GM18498 (cell line): ENCODE data around the gene TMED4.

Experiments
- ATAC-seq: cut with Tn5 transposase; IDR thresholded peaks from one replicate; pipeline ENCODE4 v1.9.1; 2021; ENCODE audit warnings: mild to moderate bottlenecking, moderate library complexity; ENCODE audit not compliant: unreplicated experiment

TMED4 gene

DNA sequence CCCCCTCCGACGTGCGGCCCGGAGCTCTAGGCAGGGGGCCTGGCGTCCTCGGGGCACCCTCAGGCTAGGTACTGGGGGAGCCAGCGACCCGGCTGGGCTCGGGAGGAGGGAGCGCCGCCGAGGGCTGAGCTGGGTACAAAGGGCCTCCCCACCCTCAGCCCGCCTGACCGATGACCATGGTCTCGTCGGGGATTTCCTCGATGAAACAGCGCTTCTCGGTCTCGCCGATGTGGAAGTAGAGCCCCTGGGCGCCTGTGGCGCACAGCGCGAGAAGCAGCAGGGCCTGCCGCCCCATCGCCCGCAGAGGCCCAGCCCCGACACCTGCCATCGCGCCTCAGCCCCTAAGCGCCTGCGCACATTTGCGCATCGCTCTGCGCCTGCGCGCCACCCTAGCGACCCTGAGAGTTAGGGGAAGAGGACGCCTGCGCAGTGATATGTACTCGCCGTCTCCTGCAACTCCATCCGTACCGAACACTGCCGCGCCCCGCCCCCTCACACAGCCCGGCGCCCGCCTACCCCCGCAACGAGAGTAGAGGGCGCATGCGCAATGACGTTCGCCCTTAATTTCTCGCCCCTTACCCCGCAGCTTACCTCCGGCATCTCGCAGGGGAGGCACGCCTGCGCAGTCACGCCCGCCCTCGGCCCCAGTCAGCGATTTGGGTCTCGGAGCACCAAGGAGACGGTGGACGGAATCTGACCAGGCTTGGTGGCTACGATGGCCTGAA lies at the start of gene TMED4:
TSS of gene TMED4 (minus strand) at position 353 of the 725 bp plus-strand sequence. CDS start at position 328, 25 bp downstream.
- peak; percentile 90 for ATAC-seq

DNA sequence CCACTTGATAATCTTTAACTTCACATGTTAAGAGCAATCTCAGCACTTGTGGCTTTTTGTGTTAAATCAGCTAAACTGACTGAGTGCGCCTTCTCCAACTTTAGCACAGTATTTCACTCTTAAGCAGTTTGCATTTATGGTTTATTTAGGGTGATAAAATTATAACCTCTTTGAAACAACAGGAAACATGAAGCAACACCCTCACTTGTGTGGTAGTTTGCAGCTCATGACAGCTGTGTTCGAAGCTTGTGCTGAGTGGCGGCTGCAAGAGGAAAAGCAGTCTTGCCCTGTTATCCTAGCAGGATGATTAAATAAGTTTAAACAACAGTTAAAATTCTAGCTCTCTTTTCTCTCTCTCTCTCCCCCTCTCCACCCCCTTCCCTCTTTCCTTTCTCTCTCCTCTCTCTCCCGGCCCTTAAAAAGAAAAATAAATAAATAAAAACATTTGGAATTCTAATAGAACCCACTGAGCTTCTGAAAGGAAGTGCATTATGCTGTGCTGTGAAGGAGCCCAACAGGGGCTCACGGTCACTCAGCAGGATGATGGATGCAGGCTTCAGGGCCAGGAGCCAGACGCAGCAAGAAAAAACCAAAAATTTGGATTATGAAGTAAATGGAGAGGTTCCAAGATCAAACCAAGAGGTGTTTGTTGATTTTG lies 49.6 kb upstream of the TMED4 start:
- no peak for ATAC-seq

DNA sequence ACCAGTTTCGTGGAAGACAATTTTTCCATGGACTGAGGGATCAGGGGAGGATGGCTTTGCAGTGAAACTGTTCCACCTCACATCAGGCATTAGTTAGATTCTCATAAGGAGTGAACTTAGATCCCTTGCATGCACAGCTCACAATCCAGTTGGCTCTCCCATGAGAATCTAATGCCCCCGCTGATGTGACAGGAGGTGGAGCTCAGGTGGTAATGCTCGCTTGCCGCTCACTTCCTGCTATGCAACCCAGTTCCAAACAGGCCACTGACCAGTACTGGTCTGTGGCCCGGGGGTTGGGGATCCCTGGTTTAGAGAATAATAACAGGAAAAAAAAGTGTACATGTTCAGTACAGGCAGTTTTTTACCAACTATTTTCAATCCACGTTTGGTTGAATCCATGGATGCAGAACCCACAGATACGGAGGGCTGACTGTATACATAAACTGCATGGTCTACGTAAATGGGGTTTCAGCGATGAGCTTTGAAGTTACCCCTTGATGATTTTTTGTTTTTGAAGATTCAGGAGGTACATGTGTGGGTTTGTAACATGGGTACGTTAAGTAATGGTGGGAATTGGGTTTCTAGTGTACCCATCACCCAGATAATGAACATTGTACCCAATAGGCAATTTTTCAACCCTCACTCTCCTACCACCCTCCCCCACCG lies 48.9 kb upstream of the TMED4 start:
- ATAC-seq, result no peak

DNA sequence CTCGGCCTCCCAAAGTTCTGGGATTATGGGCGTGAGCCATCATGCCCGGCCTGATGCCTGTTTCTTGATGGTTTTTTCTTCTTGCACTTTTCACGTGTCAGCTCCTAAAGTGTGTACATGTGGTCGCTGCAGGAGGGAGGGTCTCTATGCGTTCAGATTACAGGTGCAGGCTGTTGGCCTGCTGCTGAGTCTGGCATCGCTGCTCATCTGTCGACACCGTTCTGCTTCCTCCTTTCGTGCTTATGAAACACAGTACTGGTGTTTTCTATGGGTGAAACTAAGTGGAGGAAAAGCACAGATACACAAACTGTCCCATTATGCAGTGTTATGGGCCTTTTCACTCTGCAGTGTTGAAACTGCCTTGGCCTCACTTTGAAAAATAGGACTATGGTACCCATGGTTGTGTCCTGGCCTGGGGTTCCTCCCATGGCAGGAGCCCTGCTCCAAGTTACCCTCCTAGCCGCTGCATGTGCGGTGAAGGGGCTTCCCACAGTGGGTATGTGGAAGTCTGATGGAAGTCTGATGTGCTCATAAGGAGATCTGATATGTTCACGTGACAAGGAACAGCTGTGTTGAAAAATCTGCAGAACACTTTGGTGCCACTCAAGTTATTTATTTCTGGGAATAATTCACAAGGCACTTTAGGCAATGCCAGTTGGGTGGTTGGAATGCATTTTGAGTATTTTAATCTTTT lies 47.9 kb upstream of the TMED4 start:
- ATAC-seq, result peak; percentile 41

DNA sequence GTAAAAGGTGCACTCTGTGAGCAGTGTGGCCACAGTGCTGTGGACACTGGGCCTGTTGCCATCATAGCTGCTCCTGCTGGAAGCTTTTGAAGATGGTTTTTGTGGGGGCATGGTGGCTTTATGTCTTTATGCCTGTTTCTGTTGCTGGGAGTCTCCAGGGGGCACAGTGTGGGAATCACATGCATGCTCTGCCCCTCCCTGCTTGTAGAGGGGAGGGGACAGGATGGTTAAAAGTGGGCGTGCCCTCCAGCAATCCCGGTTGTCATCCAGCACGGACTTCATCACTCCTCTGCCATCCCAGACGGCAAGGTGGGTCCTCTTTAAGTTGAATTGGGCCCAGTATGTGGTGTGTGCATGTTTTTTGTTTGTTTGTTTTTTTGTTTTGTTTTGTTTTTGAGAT lies 44.6 kb upstream of the TMED4 start:
- no peak for ATAC-seq

DNA sequence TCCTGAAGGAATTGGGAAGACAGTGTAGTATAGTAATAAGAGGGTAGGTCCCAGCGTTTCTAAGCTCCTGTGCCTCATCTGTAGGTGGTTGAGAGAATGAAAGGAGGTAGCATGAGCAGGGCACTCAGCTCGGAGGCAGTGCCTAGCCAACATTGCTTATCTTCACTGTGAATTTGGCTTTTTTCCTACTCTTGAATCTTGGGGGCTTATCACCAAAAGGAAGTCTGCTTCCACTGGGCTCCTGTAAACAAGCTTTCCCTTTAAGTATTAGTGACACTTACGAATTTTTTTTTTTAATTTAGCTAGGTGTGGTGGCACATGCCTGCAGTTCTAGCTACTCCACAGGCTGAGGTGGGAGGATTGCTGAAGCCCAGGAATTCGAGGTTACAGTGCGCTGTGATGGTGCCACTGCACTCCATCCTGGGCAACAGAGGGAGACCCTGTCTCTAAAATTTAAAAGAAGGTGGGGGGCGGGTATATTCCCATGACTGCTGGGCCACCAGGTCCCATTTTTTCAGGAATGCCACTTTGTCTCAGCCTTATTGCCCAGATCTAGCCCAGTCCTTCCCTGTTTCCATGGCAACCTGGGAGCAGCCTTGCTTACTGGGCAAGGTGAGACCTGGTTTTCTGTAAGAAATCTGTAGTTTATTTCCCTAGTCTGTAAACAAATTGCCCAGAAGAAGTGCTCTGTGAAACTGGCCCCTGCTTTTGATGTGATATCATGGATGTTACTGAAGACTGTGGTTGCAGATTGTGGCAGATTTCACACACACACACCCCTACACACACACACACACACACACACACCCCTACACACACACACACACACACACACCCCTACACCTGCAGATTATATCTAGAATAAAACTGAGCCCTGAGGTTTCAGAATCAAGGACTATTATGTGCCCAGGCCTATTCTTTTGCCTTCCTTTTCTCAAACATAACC lies 43.8 kb upstream of the TMED4 start:
- no peak for ATAC-seq

DNA sequence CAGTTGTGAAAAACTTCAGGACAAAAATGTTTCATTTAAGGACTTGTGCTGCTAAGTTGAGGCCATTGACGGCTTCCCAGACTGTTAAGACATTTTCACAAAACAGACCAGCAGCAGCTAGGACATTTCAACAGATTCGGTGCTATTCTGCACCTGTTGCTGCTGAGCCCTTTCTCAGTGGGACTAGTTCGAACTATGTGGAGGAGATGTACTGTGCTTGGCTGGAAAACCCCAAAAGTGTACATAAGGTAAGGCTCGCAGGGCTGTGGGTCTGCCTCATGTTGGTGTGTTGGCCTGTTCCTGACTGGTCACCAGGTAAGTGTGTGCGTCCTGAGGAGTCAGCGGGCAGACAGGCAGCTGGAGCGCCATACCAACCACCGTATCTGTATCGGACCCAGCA lies 42.3 kb upstream of the TMED4 start:
- ATAC-seq, result no peak

DNA sequence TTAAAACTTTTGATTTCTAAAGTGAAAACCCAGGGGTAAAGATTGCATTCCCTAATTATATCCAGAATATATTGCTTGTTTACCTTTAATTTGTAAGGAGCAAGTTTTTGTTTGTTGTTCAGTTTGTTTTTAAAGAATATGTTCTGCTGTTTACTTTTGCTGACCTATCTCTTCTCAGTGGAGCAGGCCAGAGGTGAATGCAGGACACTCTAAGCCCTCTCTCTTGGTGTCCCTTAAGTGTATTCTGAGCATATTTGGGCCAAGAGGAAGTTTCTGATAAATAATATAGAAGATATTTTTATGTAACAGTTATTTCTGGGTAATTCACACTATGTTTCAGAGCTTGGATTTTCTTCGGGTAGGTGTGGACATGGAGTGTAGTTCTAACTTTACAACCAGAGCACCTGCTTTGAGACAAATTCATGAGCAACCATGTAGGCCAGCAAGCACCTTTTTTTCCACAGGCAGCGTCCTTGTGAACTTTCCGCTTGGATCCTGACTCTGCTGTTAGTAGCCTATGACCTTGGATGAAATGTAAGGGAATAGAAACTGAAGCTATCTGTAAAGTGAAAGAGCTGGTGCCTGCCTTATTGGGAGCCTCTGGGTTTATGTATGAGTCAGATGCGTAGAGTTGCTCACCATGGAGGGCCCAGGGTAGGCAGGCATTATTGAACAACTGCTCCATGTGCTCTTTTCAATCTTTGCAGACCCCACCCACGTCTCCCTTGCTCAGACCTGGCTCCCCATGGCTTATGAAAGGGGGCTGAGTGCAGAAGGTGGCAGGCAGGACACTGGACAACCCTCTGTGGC lies 40.5 kb upstream of the TMED4 start:
- peak; percentile 69 for ATAC-seq

DNA sequence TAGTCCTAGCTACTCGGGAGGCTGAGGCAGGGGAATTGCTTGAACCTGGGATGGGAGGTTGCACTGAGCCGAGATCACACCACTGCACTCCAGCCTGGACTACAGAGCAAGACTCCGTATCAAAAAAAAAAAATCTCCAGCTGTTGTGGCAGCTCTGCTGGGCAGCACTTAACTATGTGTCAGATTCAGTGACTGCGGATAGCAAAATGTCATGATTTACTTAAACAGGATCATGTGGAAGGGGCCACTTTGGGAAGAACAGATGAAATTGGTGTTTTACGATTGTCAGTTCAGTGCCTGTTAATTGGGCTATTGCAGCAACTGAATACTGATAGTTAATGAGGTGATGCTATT lies 39.7 kb upstream of the TMED4 start:
- no peak for ATAC-seq

DNA sequence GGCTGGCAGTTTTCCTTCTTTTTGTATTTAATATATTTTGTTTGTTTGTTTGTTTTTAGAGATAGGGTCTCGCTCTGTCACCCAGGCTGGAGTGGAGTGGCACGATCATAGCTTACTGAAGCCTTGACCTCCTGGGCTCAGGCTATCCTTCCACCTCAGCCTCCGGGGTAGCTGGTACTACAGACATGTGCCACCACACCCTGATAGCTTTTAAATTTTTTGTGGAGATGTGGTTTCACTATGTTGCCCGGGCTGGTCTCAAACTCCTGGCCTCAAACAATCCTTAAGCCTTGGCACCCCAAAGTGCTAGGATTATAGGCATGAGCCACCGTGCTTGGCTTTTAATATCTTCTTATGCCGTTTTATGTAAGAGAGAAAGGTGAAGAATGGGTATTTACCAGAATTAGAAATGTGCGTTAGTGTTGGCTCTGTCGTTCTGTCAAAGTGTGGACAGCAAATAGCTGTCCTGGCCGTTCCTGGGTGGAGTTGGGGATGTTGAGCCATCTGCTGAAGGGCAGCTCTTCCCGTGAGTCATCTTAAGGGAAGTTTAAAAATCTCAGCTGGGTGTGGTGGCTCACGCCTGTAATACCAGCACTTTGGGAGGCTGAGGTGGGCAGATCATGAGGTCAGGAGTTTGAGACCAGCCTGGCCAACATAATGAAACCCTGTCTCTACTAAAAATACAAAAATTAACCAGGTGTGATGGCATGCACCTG lies 39.2 kb upstream of the TMED4 start:
- no peak for ATAC-seq

DNA sequence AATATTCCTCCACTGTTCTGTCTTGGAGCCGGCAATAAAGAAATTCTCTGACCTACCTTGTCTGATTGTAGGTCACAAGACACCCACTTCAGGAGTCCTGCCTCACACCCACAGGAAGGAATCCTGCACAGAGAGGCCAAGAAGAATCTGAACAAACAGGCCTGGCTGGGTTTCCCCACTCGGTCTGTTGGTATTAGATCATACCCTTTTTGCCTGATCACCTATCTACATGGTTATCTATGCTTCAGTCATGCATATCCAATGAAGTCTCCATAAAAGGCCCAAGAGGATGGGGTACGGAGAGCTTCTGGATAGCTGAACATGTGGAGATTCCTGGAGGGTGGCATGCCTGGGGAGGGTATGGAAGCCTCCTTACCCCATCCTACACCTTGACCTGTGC lies 36.7 kb upstream of the TMED4 start:
- no peak for ATAC-seq

DNA sequence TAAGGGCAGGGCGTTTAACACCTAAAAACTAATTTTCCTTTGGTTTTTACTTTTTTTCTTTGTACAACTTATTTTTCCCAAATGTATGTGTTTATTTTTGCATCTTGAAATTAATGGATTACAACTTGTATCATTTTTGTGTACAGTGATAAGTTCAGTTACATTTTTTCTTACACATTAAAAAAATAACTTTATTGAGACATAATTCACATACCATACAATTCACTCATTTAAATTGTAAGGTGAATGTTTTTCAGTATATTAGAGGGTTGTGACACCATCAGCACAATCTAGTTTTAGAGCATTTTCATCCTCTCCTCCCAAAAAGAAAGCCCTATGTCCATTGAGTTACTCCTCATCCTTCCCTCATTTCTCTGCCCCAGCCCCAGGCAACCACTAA lies 36.0 kb upstream of the TMED4 start:
- no peak for ATAC-seq

DNA sequence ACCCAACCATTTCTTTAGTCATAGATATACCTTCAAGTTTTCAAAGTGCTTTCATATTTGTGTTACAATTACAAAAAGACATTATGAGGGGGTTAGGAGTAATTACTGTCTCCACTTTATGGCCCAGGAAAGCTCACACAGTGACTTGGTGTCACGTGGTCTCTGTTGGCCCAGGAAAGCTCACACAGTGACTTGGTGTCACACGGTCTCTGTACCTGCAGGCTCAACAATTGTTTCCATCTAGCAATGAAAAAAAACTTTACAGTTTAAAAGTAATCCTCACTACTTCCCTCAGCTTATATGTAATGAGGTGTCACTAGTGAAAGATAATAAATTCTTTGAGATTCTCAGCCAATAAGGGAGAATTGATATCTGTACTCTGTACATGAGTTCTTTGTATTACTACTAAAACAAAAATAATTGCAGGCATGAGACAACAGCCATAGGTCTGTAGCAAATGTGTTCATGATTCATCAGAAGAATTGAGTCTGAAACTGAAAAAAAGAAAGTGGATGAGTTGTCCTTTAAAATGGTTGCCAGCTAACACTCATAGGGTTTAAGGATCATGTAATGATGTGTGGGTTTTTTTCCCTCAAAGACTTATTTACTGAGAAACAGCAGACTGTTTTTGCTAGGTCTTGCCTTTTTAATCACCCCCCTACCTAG lies 35.3 kb upstream of the TMED4 start:
- ATAC-seq, result no peak

DNA sequence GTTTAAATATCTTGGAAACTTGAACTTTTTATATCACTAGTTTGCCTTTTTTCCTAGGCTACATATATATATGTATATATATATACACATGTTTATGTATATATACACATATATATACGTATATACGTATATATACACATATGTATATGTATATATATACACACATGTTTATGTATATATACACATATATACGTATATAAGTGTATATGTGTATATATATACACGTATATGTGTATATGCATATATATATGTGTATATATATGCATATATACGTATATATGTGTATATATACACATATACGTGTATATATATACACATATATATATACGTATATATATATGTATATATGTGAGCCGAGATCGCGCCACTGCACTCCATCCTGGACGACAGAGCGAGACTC lies 34.5 kb upstream of the TMED4 start:
- no peak for ATAC-seq

DNA sequence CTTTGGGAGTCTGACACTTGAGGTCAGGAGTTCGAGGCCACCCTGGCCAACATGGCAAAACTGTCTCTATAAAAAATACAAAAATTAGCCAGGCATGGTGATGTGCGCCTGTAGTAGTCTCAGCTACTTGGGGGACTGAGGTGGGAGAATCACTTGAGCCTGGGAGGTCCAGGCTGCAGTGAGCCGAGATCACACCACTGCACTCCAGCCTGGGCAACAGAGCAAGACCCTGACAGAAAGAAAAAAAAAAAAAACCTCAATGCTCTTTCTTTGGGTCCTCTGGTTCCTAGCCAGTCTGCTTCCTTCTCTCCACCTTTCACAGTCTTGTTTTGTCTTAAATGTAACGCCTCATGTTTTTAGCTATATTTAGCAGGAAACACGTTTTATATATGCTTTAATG lies 33.8 kb upstream of the TMED4 start:
- no peak for ATAC-seq

DNA sequence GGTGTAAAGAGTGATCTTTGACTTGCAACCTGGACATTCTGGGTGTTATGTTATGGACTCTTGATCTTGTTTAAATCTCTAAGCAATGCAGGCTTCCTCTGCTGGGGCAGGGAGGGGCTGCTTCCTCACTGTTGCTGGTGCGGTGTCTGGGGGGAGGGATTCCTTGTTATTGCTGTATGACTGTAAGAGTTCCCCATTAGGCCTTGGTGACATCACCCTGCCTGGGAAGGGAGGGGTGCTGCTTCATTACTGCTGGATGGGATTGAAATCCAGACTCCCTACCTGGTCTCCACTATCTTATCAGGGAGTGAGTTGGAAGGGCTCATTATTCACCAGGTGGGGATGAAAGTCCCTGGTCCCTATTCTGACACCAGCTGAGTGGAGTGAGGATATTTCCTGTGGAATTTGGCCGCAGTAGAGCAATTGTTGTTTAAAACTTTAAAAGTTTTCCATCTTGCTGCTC lies 33.1 kb upstream of the TMED4 start:
- no peak for ATAC-seq

DNA sequence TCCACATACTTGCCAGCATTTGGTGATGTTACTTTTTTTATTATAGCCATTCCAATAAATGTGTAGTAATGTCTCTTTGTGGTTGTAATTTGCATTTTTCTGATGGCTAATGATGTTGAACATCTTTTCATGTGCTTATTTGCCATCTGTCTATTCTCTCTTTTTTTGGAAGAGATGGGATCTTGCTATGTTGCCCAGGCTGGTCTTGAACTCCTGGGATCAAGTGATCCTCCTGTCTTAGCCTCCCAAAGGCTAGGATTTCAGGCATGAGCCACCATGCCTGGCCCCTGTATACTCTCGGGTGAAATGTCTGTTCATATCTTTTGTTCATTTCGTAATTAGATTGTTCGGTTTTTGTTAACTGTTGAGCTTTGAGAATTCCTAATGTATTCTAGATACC lies 27.8 kb upstream of the TMED4 start:
- ATAC-seq, result no peak

DNA sequence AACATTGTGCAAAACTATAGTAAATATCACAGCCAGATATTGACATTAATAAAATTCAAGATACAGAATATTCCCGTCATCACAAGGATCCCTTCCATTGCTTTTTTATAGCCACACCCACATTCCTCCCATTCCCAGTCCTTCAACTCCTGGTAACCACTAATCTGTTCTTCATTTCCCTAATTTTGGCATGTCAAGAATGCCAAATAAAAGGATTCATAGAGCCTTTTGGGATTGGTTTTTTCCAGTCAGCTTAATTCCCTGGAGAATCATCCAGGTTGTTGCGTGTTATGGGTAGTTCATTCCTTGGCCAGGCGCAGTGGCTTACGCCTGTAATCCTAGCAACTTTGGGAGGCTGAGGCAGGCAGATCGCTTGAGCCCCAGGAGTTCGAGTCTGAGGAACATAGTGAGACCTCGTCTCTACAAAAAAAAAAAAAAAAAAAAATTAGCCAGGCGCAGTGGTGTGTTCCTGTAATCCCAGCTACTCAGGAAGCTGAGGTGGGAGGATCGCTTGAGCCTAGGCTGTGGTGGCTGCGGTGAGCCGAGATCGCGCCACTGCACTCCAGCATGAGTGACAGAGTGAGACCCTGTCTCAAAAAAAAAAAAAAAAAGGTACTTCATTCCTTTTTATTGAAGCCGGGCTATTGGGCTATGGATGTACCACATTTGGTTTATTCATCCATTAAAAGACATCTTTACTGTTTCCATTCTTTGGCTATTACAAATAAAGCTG lies 27.1 kb upstream of the TMED4 start:
- no peak for ATAC-seq
